HepG2 (cell line): ENCODE measurements around the gene TEX30.

Experiments
- EZH2 ChIP-seq: conservative IDR thresholded peaks from 2 replicates; pipeline ENCODE4 v1.6.1; 2012; ENCODE audit warnings: mild to moderate bottlenecking, low read depth, low read length, moderate library complexity
- IKZF1 ChIP-seq: fragments of 450-650 bp; IDR thresholded peaks from 2 replicates; pipeline ENCODE4 v1.7.1; 2016
- KDM1A ChIP-seq: IDR thresholded peaks from 2 replicates; pipeline ENCODE4 v1.6.1; 2016; ENCODE audit warnings: missing compliant biosample characterization
- SP1 ChIP-seq, 2 experiments: fragments of 450-650 bp in 1 of 2; sonication (generic) in 1 of 2; formaldehyde crosslinking in 1 of 2; IDR thresholded peaks; 2 replicates each; pipeline versions ENCODE4 v1.4.0 to v1.6.1; 2016 to 2020; ENCODE audit warnings: missing genetic modification reagents in 1 of 2
- SP4 ChIP-seq: sonication (generic); formaldehyde crosslinking; IDR thresholded peaks from 2 replicates; pipeline ENCODE4 v1.8.1; 2023; ENCODE audit warnings: mild to moderate bottlenecking, missing genetic modification reagents
- ZNF33B ChIP-seq: sonication (generic); formaldehyde crosslinking; IDR thresholded peaks from 2 replicates; pipeline ENCODE4 v1.5.1; 2020; ENCODE audit warnings: mild to moderate bottlenecking, missing genetic modification reagents
- ZNF768 ChIP-seq: sonication (generic); formaldehyde crosslinking; IDR thresholded peaks from 2 replicates; pipeline ENCODE4 v1.4.0; 2020; ENCODE audit warnings: missing genetic modification reagents

- TF ChIP-seq ZNF33B, result no peak
- TF ChIP-seq IKZF1, result no peak
- no peak for TF ChIP-seq EZH2
- no peak for TF ChIP-seq SP4 (CRISPR knock-in tag)
- no peak for TF ChIP-seq ZNF768 (CRISPR knock-in tag)
- TF ChIP-seq KDM1A (CRISPR knock-in tag), result no peak
- no peak for TF ChIP-seq SP1 (IDR thresholded peaks at IDR 0.05)
- TF ChIP-seq SP1 (CRISPR knock-in tag; IDR thresholded peaks at IDR 0.05), result no peak
Measured at GRCh38 chr13:102812611-102813287, 39.2 kb upstream of the TEX30 start.
